HG03066 (cell line): ENCODE data around the gene OTUD5.
"Not testable (repeated sequence)": the region's sequence is repeated elsewhere in the genome, so short reads cannot be mapped to it uniquely, and the experiment has no call there.

Experiments
- ATAC-seq: cut with Tn5 transposase; IDR thresholded peaks from one replicate; pipeline ENCODE4 v1.9.1; 2021; ENCODE audit warnings: low read depth; ENCODE audit not compliant: unreplicated experiment

Gene OTUD5, protein sequence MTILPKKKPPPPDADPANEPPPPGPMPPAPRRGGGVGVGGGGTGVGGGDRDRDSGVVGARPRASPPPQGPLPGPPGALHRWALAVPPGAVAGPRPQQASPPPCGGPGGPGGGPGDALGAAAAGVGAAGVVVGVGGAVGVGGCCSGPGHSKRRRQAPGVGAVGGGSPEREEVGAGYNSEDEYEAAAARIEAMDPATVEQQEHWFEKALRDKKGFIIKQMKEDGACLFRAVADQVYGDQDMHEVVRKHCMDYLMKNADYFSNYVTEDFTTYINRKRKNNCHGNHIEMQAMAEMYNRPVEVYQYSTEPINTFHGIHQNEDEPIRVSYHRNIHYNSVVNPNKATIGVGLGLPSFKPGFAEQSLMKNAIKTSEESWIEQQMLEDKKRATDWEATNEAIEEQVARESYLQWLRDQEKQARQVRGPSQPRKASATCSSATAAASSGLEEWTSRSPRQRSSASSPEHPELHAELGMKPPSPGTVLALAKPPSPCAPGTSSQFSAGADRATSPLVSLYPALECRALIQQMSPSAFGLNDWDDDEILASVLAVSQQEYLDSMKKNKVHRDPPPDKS

DNA sequence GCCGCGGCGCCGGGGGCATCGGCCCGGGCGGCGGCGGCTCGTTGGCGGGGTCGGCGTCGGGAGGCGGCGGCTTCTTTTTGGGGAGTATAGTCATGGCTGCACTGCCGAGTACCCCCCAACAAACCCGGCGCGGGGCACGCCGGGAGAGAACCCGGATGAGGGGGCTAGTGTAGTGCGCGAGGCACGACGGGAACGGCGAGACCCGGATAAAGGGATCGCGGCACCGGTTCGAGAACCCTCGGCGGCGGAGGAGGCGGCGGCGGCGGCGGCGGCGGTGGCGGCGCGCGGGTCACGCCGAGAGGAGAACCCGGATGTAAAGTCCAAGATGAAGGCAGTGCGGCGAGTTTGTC, at the start of gene OTUD5:
Gene OTUD5, minus strand, starts transcription at position 131 of the 350 bp plus-strand sequence. Its CDS starts 37 bp downstream, at position 94.
- ATAC-seq = peak; percentile 38

DNA sequence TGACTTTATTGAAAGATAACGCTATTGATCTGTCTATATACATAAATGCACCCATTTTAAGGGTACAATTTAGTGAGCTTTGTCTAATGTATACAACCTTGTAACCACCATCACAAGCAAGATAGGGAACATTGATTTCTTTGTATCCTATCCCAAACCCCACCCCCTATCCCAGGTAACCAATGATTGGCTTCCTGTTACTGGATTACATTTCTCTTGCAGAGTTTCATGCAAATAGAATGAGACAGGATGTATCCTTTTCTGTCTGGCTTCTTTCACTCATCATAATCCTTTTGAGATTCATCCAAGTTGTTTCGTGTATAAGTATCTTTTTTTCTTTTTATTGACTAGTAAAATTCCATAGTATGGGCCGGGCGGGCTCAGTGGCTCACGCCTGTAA, 46.3 kb upstream of the OTUD5 start:
- ATAC-seq = no peak

DNA sequence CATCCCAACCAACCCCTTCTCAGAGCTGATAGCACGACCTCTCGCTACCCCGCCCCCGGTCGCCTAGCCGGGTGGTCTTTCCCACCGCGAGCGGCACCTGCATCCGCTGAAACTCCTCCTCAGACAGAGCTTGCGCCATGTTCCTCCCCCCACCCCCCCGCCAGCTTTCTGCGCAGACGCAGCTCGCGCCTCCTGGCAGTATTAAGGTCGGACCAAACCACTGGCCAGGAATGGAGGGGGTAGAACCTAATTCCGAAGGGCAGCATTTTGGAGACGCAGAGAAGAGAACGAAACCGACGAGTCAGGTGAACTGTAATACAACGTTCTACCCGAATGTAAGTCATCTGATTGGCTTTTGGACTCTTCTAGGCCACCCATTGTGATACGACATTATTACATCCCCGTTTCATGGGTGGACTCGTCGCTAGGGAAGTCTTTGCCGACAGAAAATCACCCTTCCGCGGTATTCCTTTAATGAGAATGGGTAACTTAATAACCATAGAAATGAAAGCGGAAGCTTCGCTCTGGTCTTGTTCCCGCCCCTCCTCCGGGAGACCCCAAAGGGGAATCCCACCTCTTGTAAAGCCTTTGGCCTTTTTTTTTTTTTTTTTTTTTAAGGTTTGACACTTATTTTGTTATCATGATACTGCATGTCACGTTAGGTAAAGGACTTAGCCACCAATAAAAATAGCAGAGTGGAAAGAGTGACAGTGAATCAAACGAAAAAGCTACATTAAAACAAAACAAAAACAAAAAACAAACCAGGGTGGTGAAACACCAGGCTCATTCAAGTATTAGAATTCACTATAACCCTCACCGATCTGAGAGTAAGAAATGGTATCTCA, 44.9 kb upstream of the OTUD5 start, which contains the start of gene GRIPAP1:
Gene GRIPAP1, minus strand, starts transcription at position 174 of the 845 bp plus-strand sequence. Its CDS starts 35 bp downstream, at position 139.
- peak; percentile 71 for ATAC-seq

DNA sequence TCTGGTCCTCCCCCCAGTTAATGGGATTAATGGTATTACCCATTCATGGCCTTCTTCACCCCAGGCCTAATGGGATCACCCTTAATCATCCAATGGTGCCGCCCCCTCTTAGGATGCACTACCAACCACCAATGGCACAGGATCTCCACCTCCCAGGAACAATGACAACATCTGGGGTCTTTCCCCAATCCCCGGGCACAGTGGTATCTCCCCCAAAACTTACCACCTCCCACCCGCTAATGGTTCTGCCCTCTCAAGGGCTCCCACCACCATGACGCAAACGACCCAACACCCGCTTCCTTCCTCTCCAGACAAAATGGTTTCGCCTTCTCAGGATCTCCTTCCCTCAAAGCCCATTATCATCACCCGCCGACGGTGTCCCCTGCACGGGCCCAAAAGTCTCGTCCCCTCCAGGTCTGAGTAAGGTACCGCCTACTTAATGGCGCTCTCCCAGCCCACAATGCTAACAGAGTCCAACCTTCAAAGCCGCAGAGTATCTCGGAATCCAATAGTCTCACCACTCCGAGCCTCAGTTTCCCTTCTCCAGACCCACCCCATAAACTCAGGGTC, 44.2 kb upstream of the OTUD5 start:
- peak; percentile 38 for ATAC-seq

DNA sequence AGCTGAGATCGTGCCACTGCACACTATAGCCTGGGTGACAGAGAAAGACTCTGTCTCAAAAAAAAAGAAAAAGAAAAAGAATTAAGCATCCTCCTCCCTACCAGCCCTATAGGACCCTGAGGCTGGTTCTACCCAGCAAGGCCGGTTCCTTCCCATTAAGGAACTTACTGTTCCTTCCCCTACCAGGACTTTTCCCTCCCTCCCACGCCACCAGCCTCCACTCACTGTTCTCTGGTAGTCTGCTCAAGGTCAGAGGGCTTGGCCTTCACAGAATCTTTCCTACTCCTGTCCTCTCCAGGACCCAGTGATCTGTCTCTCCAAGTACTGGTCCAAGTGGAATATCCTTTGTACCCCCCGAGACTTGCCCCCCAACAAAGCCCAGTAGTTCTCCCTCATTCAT, 43.2 kb upstream of the OTUD5 start:
- no peak for ATAC-seq

DNA sequence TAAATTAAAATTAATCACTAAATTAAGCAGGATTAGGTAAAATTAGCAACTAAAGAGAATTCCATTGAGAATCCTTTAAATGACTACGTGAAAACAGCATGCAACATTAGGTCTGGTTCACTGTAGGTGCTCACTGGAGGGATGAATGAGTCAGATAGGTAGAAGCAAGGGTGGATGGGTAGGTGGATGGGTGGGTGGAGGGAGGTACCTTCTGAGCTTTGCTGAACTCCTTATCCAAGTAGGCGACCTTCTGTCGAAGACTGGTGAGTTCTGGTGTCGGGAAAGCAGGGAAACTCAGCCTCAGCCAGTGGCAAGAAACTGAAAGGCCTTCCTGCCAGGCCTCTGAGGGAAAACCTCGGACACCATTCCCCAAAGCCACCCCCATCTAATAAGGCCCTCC, 41.6 kb upstream of the OTUD5 start:
- no peak for ATAC-seq

DNA sequence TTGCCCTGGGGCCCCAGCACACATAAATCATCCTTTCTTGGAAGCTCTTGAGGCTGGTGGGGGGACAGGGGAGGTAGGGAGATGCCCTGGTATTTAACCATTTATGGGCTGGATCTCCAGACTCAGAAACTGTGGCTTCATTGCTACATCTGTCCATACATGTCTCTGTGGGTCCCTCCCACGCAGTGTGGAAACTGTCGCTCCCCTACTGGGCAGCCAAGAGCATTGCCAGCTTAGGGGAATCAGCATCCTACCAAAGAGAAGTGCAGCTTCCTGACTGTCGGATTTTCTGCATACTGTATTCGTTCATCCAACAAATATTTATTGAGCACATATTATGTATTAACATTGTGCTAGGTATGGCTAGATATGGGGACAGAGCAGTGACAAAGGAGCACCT, 41.0 kb upstream of the OTUD5 start:
- no peak for ATAC-seq

DNA sequence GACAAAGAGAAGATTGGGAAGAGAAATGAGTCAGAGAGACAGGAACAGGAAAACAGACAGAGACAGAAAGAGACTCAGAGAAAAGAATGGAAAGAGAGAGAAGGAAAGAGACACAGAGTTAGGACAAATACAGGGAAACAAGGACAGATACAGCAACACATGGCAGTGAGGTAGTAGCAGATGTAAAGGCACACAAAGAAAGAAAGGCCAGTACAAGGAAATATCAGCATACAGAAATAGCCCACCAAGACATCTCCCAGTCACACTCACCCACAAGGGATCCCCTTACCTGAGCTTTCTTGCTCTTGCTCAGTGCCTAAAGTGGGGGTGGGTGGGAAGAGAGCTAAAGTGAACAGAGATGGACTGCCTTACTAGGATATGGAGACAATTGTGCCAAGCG, 40.5 kb upstream of the OTUD5 start:
- ATAC-seq = no peak

DNA sequence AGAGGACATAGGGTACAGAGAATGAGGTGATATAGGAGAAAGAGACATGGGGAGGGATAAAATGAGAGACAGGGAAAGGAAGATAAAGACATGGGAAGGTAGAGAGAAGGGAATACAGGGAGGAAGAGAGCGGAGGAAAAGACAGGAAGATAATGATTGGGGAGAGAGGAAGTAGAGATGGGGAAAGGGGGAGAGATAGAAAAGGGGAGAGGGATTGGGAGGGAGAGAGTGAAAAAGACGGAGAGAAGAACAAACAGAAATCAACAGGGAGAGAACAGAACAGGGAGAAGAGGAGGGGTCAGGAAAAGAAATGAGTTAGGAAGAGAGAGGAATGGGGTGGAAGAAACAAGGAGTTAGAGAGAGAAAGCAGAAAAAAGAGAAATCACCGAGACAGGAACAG, 40.0 kb upstream of the OTUD5 start:
- no peak for ATAC-seq

DNA sequence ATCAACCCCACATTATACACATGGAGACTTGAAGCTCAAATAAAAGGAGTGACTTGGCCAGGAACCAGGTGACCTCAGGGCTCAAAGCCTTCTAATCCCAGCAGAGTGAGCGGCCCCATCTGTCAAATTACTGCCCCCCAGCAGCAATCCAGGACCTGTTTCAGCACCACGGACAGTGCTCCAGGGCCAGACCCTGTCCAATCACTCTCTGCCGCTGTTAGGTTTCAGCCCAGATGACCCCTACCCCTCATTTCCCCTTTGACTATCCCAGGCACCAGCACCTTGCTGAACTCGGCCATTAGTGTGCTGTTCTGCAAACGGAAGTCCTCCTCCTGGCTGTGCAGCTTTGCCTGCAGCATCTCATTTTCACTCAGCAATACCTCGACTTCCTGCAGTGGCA, 39.6 kb upstream of the OTUD5 start:
- no peak for ATAC-seq

DNA sequence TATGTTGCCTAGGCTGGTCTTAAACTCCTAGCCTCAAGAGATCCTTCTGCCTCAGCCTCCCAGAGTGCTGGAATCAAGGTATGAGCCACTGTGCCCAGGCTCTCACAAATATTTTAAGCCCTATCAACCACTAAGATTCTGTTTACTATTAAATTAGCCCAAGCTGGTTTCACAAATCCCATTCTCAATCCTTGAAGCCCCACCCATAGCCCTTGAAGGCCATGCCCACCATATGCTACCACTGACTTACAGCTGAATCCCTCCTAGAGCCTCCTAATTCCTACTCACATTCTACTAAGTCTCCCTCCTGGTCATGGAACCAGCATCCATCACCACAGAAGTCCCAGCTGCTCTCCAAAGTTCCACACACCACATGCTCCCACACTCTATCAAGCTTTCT, 34.9 kb upstream of the OTUD5 start:
- ATAC-seq = no peak

DNA sequence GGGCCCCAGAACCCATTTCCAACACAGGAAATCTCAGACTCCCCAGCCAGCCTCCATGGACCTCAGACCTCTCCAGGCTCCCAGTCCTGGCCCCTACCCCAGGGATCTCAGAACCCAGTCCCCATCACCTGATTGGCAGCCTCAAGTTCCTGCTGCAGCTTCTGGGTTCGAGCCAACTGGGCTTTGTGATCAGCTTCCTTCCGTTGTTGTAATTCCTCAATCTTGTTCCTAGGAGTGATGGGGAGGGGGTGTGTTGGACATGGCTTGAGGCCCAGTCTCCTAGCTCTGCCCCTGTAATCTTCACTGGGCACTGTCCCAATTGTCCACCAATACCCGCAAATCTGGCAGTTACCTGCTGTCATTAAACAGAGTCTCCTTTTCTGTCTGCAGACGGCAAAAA, 32.1 kb upstream of the OTUD5 start:
- ATAC-seq = no peak

DNA sequence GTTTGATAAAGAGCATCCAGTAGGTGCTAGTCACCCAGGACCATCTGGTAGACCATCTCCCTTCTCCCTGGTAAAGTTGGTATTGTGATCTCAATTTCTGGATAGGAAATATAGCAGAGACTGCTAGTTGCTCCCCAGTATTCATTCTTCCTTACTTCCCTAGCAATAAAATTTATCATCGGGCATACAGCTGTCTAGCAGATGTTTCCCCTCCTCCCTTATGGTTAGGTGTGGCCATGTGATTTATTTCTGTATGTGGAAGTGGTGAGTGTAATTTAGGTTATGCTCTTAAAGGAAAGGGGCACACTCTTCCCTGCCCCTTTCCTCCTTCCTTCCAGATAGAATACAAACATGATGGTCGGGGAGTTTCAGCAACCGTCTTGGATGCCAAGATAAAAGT, 26.5 kb upstream of the OTUD5 start:
- ATAC-seq = no peak

DNA sequence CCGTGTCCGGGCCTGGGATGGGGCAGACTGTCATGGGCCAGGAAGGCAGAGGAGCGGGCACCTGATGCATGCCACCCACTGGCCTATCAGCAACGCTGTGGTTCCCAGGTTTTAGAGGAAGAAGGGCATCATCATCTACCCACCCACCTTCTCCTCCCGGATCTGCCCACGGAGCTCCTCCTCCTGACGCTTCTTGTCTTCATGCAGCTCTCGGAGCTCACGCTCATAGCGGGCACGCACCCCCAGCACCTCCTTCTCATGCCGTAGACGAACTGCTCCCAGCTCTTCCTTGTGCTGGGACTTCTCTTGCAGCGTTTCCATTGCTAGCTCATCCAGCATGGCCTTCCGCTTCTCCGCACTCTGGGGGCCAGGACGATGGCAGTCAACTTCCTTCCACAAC, 25.7 kb upstream of the OTUD5 start:
- ATAC-seq = no peak

DNA sequence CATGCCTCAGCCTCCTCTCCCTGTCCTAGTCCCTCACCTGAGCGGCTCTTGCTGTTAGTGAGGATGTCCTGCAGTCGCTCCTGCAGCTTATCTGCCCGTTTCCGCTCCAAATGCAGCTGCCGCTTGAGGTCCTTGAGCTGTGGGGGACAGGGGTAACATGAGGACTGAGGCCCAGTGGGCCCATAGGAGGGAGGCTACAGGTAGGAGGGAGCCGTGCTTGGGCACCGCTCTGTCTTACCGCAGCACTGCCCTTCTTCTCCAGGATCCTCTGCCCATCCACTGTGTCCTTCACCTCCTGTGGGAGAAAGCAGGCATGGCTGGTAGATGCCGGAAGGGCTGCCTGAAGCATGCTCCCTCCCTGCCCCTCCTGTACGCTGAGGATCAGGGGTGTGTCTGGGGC, 23.8 kb upstream of the OTUD5 start:
- no peak for ATAC-seq

DNA sequence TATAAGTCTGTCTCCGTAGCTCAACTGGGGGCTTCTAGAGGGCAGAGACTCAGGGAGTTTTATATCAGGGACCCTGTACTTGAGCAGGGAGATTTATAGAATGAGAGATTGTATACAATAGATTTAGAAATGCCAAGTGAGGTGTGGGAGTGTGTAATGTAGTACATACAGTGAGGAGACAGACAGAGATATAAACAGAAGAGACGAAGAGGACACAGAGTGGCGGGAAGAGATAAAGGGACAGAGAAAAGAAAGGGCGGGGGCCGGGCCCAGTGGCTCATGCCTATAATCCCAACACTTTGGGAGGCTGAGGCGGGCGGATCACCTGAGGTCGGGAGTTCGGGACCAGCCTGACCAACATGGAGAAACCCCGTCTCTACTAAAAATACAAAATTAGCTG, 22.9 kb upstream of the OTUD5 start:
- ATAC-seq = not testable (repeated sequence)

DNA sequence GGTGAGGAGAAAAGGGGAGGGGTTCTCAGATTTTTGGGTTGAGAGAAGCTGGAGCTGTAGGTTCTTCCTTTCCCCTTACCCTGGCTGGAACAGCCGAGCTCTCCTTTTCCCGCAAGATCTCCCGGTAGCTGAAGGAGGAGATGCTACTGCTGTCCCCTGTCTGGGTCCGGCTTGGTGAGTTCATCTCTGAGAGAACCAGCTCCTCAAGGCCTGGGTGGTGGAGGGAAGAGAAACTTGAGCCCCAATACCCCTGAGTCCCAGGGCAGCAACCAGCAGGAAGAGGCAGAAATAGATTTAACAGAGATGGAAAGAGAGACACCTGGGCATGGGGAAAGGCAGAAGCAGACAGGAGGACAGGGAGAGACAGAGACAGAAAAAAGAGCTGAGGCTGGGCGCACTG, 20.8 kb upstream of the OTUD5 start:
- ATAC-seq = no peak

DNA sequence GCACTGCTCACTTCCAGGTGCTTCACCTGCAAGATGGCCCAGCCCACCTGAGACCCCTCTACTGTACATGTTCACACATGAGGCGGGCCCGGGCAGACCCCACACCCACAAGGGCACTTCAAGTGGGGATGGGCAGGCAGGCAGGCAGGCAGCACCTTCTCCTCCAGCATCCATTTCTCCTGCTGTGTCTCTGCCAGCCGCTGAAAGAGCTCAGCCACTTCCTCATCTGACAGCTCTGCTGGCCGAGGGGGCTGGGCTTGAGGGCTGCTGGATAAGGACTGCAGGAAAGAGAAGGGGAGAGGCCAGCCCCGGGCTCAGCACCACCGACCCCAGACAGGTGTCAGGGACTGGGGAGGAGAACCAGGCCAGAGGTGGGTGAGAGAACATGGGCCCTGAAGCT, 18.7 kb upstream of the OTUD5 start:
- no peak for ATAC-seq

DNA sequence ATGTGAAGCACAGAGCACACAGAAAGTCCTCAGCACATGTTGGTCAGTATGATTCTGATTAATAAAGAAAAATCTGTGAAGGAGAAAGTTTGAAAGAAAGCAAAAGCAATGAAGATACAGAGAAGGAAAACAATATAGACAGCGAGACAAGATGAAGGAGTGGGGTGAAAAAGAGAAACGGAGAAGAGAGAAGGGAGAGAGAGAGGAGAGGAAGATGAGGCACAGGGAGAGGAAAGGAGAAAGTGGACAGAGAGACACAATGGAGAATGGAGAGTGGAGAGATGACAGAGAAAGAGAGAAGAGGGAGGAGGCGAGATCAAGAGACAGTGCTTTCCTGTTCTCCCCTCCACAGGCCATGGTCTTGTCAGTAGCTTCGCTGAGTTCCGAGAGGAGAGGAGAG, 18.1 kb upstream of the OTUD5 start:
- ATAC-seq = no peak

DNA sequence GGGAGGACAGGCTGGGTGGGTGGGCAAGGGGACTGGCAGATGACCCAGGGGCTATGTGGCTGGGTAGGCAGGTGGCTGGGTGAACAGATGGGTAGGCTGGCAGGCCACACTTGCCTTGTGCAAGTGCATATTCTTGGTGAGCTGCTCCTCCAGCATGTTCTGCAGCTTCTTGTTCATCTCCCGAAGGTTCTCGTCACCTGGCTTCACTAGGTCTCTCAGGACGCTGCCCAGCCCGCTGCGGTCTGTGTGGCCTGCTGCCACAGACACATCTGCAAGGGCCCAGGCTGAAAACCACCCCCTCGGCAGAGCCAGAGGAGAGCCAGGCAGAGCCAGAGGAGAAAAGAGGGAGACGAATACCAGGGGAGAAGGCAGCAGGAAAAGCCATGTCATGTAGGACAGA, 17.6 kb upstream of the OTUD5 start:
- no peak for ATAC-seq

DNA sequence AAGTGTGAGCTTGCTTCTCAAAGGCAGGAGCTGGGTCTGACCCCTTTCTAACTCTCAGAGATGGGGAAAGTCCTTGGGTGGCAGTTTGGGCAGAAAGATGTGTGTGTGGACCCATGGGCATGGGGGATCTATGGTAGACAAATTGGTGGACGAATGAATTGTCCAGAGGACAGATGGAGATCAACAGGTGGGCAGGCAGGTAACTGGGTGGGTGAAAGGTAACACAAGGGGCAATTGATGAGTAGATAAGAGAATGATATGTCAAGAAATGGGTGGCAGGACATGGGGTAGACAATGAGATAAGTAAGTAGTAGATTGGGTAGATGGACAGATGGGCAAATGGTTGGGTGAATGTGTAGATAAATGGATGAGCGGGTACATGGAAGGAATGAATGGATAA, 17.2 kb upstream of the OTUD5 start:
- no peak for ATAC-seq
